Stimulated activated CD4-positive, alpha-beta T cell treated with anti-CD3 and anti-CD28 coated beads, Interleukin-15, amount 100 ng/mL, for 24 hours (primary cell): ENCODE results near the gene TMEM167A.

Source experiments
- DNase-seq: peaks from one replicate; pipeline ENCODE4 v3.0.0-alpha.2; 2020

The TMEM167A gene

GRCh38 chr5:83076742-83077661 lies at the start of gene TMEM167A, which contains the start of gene XRCC4:
TMEM167A (minus strand) TSS chr5:83077394; CDS start chr5:83077323, 71 bp downstream.
XRCC4 (plus strand) TSS chr5:83077547; CDS start chr5:83104920, 27,373 bp downstream.
- DNase-seq = peak; percentile 94

GRCh38 chr5:83126501-83126900 lies 49.3 kb upstream of the TMEM167A start:
- DNase-seq = no peak

GRCh38 chr5:83125560-83125959 lies 48.4 kb upstream of the TMEM167A start:
- no peak for DNase-seq

GRCh38 chr5:83124593-83124992 lies 47.4 kb upstream of the TMEM167A start:
- DNase-seq = no peak

GRCh38 chr5:83118976-83119375 lies 41.8 kb upstream of the TMEM167A start:
- no peak for DNase-seq

- DNase-seq = no peak
These were observed 41.3 kb upstream of the TMEM167A start for GRCh38 chr5:83118471-83118870.

GRCh38 chr5:83115816-83116215 lies 38.6 kb upstream of the TMEM167A start:
- no peak for DNase-seq

GRCh38 chr5:83109380-83109779 lies 32.2 kb upstream of the TMEM167A start:
- DNase-seq = no peak

- no peak for DNase-seq
These were observed 30.7 kb upstream of the TMEM167A start for GRCh38 chr5:83107692-83108420.

- DNase-seq = no peak
These were observed 26.8 kb upstream of the TMEM167A start for GRCh38 chr5:83104021-83104420.

GRCh38 chr5:83102364-83102980 lies 25.3 kb upstream of the TMEM167A start:
- no peak for DNase-seq

GRCh38 chr5:83101514-83101913 lies 24.3 kb upstream of the TMEM167A start:
- no peak for DNase-seq

- no peak for DNase-seq
These were observed 22.3 kb upstream of the TMEM167A start for GRCh38 chr5:83099445-83099844.

- DNase-seq = no peak
These were observed 21.8 kb upstream of the TMEM167A start for GRCh38 chr5:83099001-83099400.

GRCh38 chr5:83097689-83098231 lies 20.6 kb upstream of the TMEM167A start:
- DNase-seq = no peak

GRCh38 chr5:83096660-83097339 lies 19.6 kb upstream of the TMEM167A start:
- no peak for DNase-seq

- DNase-seq = no peak
These were observed 18.9 kb upstream of the TMEM167A start for GRCh38 chr5:83095957-83096539.

- no peak for DNase-seq
These were observed 18.2 kb upstream of the TMEM167A start for GRCh38 chr5:83095163-83095956.

GRCh38 chr5:83093692-83094091 lies 16.5 kb upstream of the TMEM167A start:
- DNase-seq = no peak

GRCh38 chr5:83092619-83093018 lies 15.4 kb upstream of the TMEM167A start:
- DNase-seq = no peak

GRCh38 chr5:83090169-83090568 lies 13.0 kb upstream of the TMEM167A start:
- no peak for DNase-seq
